Sigmoid colon (tissue), 4 donors: ENCODE results near the gene UBE2E1.

ENCODE experiments used
- CTCF ChIP-seq, 4 experiments: fragments of 450-650 bp in 3 of 4; fragments of 200-600 bp in 1 of 4; IDR thresholded peaks; one replicate each; pipeline ENCODE4 v1.5.1; 2016 to 2019; ENCODE audit warnings: antibody characterized with exemption in 4 of 4, mild to moderate bottlenecking in 3 of 4, moderate library complexity in 2 of 4
- EP300 ChIP-seq, 4 donors: sonication (generic); formaldehyde crosslinking; IDR thresholded peaks; one replicate each; pipeline ENCODE4 v1.6.1; 2017; ENCODE audit warnings: antibody characterized with exemption in 4 of 4
- POLR2A ChIP-seq, 2 donors: fragments of 450-650 bp; IDR thresholded peaks; one replicate each; pipeline ENCODE4 v1.6.1; 2016; ENCODE audit warnings: antibody characterized with exemption in 2 of 2, mild to moderate bottlenecking in 2 of 2, moderate library complexity in 2 of 2
- POLR2AphosphoS5 ChIP-seq, 4 donors: sonication (generic); formaldehyde crosslinking; IDR thresholded peaks; one replicate each; pipeline ENCODE4 v1.6.1; 2017; ENCODE audit warnings: antibody characterized with exemption in 4 of 4

- TF ChIP-seq CTCF (IDR thresholded peaks at IDR 0.05) (no peak), POLR2AphosphoS5 (IDR thresholded peaks at IDR 0.05) (no peak), EP300 (IDR thresholded peaks at IDR 0.05) (no peak), POLR2A (IDR thresholded peaks at IDR 0.05) (no peak)
Measured at GRCh38 chr3:23798456-23798855, 7.3 kb upstream of the UBE2E1 start.
